Measurements from ENCODE around the gene GRID2.

DNA sequence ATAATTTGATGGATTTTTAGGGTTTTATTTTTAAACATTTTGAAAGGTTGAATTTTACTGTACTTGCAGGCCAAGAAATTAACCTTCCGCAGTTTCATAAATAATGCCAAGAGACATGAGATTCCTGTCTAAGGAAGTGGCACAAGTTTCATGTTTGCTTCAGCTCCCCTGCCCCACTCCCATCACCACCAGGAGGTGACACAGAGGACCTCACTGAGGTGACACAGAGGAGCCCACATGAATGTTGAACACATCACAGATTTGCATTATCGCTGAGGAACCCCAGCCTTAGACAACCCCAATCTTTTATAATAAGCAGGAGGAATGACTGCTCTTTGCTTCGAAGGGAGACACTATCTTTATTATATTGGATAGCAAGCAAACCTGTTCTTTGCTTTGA is 1033.4 kb downstream of the GRID2 start:
- no peak for TF ChIP-seq POLR2AphosphoS5 (IDR thresholded peaks at IDR 0.05)
- no peak for TF ChIP-seq POLR2A (IDR thresholded peaks at IDR 0.05)
- TF ChIP-seq, protein P1, sequence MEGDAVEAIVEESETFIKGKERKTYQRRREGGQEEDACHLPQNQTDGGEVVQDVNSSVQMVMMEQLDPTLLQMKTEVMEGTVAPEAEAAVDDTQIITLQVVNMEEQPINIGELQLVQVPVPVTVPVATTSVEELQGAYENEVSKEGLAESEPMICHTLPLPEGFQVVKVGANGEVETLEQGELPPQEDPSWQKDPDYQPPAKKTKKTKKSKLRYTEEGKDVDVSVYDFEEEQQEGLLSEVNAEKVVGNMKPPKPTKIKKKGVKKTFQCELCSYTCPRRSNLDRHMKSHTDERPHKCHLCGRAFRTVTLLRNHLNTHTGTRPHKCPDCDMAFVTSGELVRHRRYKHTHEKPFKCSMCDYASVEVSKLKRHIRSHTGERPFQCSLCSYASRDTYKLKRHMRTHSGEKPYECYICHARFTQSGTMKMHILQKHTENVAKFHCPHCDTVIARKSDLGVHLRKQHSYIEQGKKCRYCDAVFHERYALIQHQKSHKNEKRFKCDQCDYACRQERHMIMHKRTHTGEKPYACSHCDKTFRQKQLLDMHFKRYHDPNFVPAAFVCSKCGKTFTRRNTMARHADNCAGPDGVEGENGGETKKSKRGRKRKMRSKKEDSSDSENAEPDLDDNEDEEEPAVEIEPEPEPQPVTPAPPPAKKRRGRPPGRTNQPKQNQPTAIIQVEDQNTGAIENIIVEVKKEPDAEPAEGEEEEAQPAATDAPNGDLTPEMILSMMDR (IDR thresholded peaks at IDR 0.05): no peak
- no peak for TF ChIP-seq EP300 (IDR thresholded peaks at IDR 0.05; ENCODE audit: low read depth)

Measured in transverse colon (tissue), 4 donors.